Panc1 (cell line): ENCODE results near the gene E2F8. TPM values are rescaled to one million over a fixed set of nuclear protein-coding genes. Genes with fewer than 3 reads are reported as not detected.

Experiments used
- ATAC-seq: fragments of 200-7000 bp; cut with Tn5 transposase; 2 replicates; pipeline ENCODE4 v1.9.1; 2020; ENCODE audit warnings: mild to moderate bottlenecking, moderate library complexity
- BruUV-seq: library from RNA; stranded (reverse); fragments of 400-500 nt; replicated peaks from 2 replicates; lab custom pipeline; 2021; lab: Mats Ljungman, UMichigan
- CTCF ChIA-PET: fragments of 300-600 bp; sonication (Branson Sonifier 250); formaldehyde crosslinking; loops from one replicate; lab custom pipeline; 2022; ENCODE audit warnings: antibody characterized with exemption; lab: Charles Lee
- POLR2A ChIA-PET: fragments of 300-600 bp; sonication (Branson Sonifier 250); formaldehyde crosslinking; loops from one replicate; lab custom pipeline; 2022; ENCODE audit warnings: antibody characterized with exemption; lab: Charles Lee
- DNase-seq: peaks from one replicate; pipeline ENCODE4 v3.0.0-alpha.2; 2010; ENCODE audit warnings: low read depth, low spot score
- H3K27ac ChIP-seq: 2 replicates; pipeline ENCODE4 v1.5.1; 2011; ENCODE audit warnings: mild to moderate bottlenecking, low read length, inconsistent platforms
- H3K27me3 ChIP-seq: fragments of 200-500 bp; sonication (Bioruptor generic); 2 replicates; pipeline ENCODE4 v1.6.0; 2014; ENCODE audit warnings: low read length, inconsistent platforms; ENCODE audit not compliant: control insufficient read depth, insufficient read depth
- H3K36me3 ChIP-seq: fragments of 200-500 bp; sonication (Bioruptor generic); 2 replicates; pipeline ENCODE4 v1.5.1; 2014; ENCODE audit warnings: inconsistent platforms, mild to moderate bottlenecking, low read length, moderate library complexity; ENCODE audit not compliant: control insufficient read depth, insufficient read depth
- H3K4me1 ChIP-seq: 2 replicates; pipeline ENCODE4 v1.5.1; 2011; ENCODE audit warnings: inconsistent platforms, mild to moderate bottlenecking, low read length, moderate library complexity; ENCODE audit not compliant: control insufficient read depth, insufficient read depth
- H3K4me3 ChIP-seq, 2 experiments: 2 replicates each; pipeline ENCODE4 v1.5.1; 2011 to 2012; ENCODE audit warnings: low read depth in 2 of 2, low read length in 2 of 2, mild to moderate bottlenecking in 2 of 2, inconsistent platforms in 1 of 2, moderate library complexity in 1 of 2
- H3K9me3 ChIP-seq: fragments of 200-500 bp; sonication (Bioruptor generic); 2 replicates; pipeline ENCODE4 v1.5.1; 2014; ENCODE audit warnings: low read depth, mild to moderate bottlenecking, inconsistent platforms, low read length, moderate library complexity; ENCODE audit not compliant: control insufficient read depth, insufficient read depth
- CTCF ChIP-seq: fragments of 450-650 bp; IDR thresholded peaks from 2 replicates; pipeline ENCODE4 v1.5.1; 2017; ENCODE audit warnings: mild to moderate bottlenecking
- POLR2AphosphoS5 ChIP-seq: IDR thresholded peaks from 2 replicates; pipeline ENCODE4 v1.6.1; 2012; ENCODE audit warnings: mild to moderate bottlenecking, low read depth, low read length, moderate library complexity
- REST ChIP-seq, 2 experiments: IDR thresholded peaks; 2 replicates each; pipeline ENCODE4 v1.6.1; 2011 to 2012; ENCODE audit warnings: low read depth in 2 of 2, control low read depth in 1 of 2, low read length in 1 of 2, mild to moderate bottlenecking in 1 of 2, moderate library complexity in 1 of 2; ENCODE audit not compliant: insufficient read depth in 1 of 2
- SIN3A ChIP-seq: IDR thresholded peaks from 2 replicates; pipeline ENCODE4 v1.6.1; 2012; ENCODE audit warnings: low read depth, mild to moderate bottlenecking, low read length, moderate library complexity, borderline replicate concordance; ENCODE audit not compliant: insufficient read depth
- TCF7L2 ChIP-seq: IDR thresholded peaks from 2 replicates; pipeline ENCODE4 v1.6.1; 2011; ENCODE audit warnings: mild to moderate bottlenecking, low read depth, low read length, inconsistent platforms
- in situ Hi-C: cut with HindIII; loops from 2 replicates; pipeline ENCODE4 v1.10.0; 2016; ENCODE audit warnings: low sequenced_read_pairs, low pct_unique_long_range_greater_than_20kb
- intact Hi-C: fragments of 100-400 bp; cut with micrococcal nuclease; formaldehyde crosslinking; loops from one replicate; pipeline ENCODE4 v1.10.0; 2022; ENCODE audit not compliant: unreplicated experiment
- total RNA-seq: library from RNA; stranded (reverse); gene quantifications from one replicate; pipeline ENCODE4 v1.2.1, GENCODE V29; 2021; ENCODE audit not compliant: unreplicated experiment

Gene E2F8
- total RNA-seq, 1 experiment from 2014 or later = 14.2 TPM

GRCh38 chr11:19239039-19239438 is 1.7 kb downstream of the E2F8 start:
- H3K36me3 ChIP-seq = peaks cover 11% of the 10 kb centered on the region
- peak overlapping the region; percentile 70 to 97; a peak in 3 of 4 replicates for H3K4me3 ChIP-seq
- no peak for DNase-seq
- H3K27me3 ChIP-seq = no peaks in the 10 kb centered on the region
- peaks cover 17% of the 10 kb centered on the region for H3K4me1 ChIP-seq
- POLR2A ChIA-PET = no interaction called here
- ATAC-seq = no peak
- intact Hi-C loops = no loop called here
- in situ Hi-C loops = no loop called here
- BruUV-seq = no TSS peak
- peak overlapping the region; percentile 85 for H3K27ac ChIP-seq
- no peaks in the 10 kb centered on the region for H3K9me3 ChIP-seq
- CTCF ChIA-PET = no interaction called here
- no peak for TF ChIP-seq SIN3A
- TF ChIP-seq TCF7L2 = no peak
- TF ChIP-seq POLR2AphosphoS5 = no peak
- no peak for TF ChIP-seq CTCF
- TF ChIP-seq REST (IDR thresholded peaks at IDR 0.05; ENCODE audit: insufficient read depth in 1 of 2, low read depth in 2 of 2, low read length in 1 of 2) = no peak

- no peaks in the 10 kb centered on the region for H3K9me3 ChIP-seq
- POLR2A ChIA-PET = no interaction called here
- no peak for TF ChIP-seq TCF7L2
- TF ChIP-seq CTCF = no peak
- TF ChIP-seq POLR2AphosphoS5 = no peak
- no peak for TF ChIP-seq REST (IDR thresholded peaks at IDR 0.05; ENCODE audit: insufficient read depth in 1 of 2, low read depth in 2 of 2, low read length in 1 of 2)
- no peak for TF ChIP-seq SIN3A
- in situ Hi-C loops = no loop called here
- BruUV-seq = no TSS peak
- DNase-seq (no peak), ATAC-seq (no peak)
- H3K36me3 ChIP-seq = peaks cover 11% of the 10 kb centered on the region
- peaks cover 17% of the 10 kb centered on the region for H3K4me1 ChIP-seq
- intact Hi-C loops = no loop called here
- H3K27me3 ChIP-seq = no peaks in the 10 kb centered on the region
- H3K27ac ChIP-seq = no peak overlapping the region
- CTCF ChIA-PET = no interaction called here
- no peak overlapping the region for H3K4me3 ChIP-seq
These were observed 2.9 kb downstream of the E2F8 start for GRCh38 chr11:19237813-19238212.
